GM10248 (cell line): ENCODE results near the gene AFDN.

ENCODE experiments used
- CTCF ChIA-PET: fragments of 300-600 bp; sonication (Branson Sonifier 250); formaldehyde crosslinking; extraction: SDS; loops from one replicate; lab custom pipeline; 2021; ENCODE audit warnings: antibody characterized with exemption; lab: Yijun Ruan, JAX
- POLR2A ChIA-PET: fragments of 350-650 bp; sonication (Branson Sonifier 250); formaldehyde crosslinking; extraction: SDS; loops from one replicate; lab custom pipeline; 2020; ENCODE audit warnings: antibody characterized with exemption; lab: Yijun Ruan, JAX
- DNase-seq: peaks from one replicate; pipeline ENCODE4 v3.0.0; 2012; ENCODE audit errors: extremely low spot score
- CTCF ChIP-seq: IDR thresholded peaks from 2 replicates; pipeline ENCODE4 v1.5.1; 2012; ENCODE audit warnings: mild to moderate bottlenecking, low read depth; ENCODE audit errors: extremely low read depth, missing control alignments, control extremely low read depth

The AFDN gene

GRCh38 chr6:167995302-167995701 lies 168.6 kb downstream of the AFDN start:
- ChIA-PET CTCF (no interaction called here), POLR2A (no interaction called here)
- DNase-seq, result no peak
- no peak for TF ChIP-seq CTCF

GRCh38 chr6:167995731-167996151 lies 169.0 kb downstream of the AFDN start:
- DNase-seq, result no peak
- CTCF ChIA-PET, result no interaction called here
- TF ChIP-seq CTCF, result no peak
- POLR2A ChIA-PET, result no interaction called here

- TF ChIP-seq CTCF, result no peak
- CTCF ChIA-PET, result no interaction called here
Measured at GRCh38 chr6:167996424-167997199, 169.9 kb downstream of the AFDN start.

GRCh38 chr6:167997642-167998041 lies 170.9 kb downstream of the AFDN start, which contains the start of gene KIF25:
Gene KIF25 (plus strand): TSS chr6:167997671. CDS start chr6:168029586, 31,915 bp downstream.
- ChIA-PET POLR2A (no interaction called here), CTCF (no interaction called here)
- no peak for DNase-seq
- TF ChIP-seq CTCF, result no peak

More at GRCh38 chr6:167996424-167997199, 169.9 kb downstream of the AFDN start:
- no peak for DNase-seq
- POLR2A ChIA-PET, result no interaction called here

GRCh38 chr6:167998215-167998614 lies 171.5 kb downstream of the AFDN start:
- DNase-seq, result no peak
- POLR2A ChIA-PET, result no interaction called here
- no peak for TF ChIP-seq CTCF
- CTCF ChIA-PET, result no interaction called here

GRCh38 chr6:168000198-168001028 lies 173.7 kb downstream of the AFDN start:
- ChIA-PET CTCF (no interaction called here), POLR2A (no interaction called here)
- DNase-seq, result no peak
- TF ChIP-seq CTCF, result no peak
